NOMO-1 (cell line): Measurements from ENCODE around the gene SMG9.

Source experiments
- DNase-seq, 2 experiments: peaks; one replicate each; lab custom pipeline; 2025; ENCODE audit not compliant: unreplicated experiment in 2 of 2; lab: John Stamatoyannopoulos, UW

SMG9 gene

GRCh38 chr19:43760941-43761340, 6.2 kb upstream of the SMG9 start:
- DNase-seq, result no peak

GRCh38 chr19:43759515-43759914, 4.8 kb upstream of the SMG9 start:
- DNase-seq, result no peak

DNA sequence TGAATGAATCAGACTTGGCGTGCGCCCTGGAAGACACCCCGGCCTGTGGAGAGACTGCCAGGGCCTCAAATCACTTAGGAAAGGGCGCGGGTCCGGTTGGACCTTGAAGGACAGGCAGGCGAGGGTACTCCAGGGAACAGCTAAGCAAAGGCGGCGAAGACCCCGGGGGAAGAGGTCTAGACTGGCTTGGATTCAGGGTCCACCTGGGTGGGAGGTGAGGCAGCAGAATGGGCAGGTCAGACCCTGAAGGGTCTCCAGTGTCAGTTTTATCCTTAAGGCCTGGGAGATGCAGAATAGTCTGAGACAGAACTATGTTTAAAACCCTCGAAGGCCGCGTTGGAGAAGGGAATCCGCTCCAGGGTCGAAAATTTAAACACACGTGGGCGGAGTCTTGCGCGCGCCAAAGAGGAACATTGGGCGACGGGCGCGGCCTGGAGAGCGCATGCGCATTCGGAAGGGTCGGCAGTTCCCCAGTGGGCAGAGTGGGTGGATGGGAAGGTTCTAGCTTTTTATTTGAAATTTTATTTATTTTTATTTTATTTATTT, 567 bp upstream of the SMG9 start:
- DNase-seq, result peak; percentile 78 to 86

GRCh38 chr19:43754253-43754502, 584 bp downstream of the SMG9 start:
- no peak for DNase-seq

GRCh38 chr19:43752287-43752875, 2.4 kb downstream of the SMG9 start:
- no peak for DNase-seq

GRCh38 chr19:43751466-43752220, 3.1 kb downstream of the SMG9 start:
- no peak for DNase-seq

GRCh38 chr19:43749898-43750297, 4.9 kb downstream of the SMG9 start:
- no peak for DNase-seq

- no peak for DNase-seq
Observed at GRCh38 chr19:43749152-43749551, 5.6 kb downstream of the SMG9 start.

GRCh38 chr19:43748685-43749084, 6.1 kb downstream of the SMG9 start:
- no peak for DNase-seq

DNA sequence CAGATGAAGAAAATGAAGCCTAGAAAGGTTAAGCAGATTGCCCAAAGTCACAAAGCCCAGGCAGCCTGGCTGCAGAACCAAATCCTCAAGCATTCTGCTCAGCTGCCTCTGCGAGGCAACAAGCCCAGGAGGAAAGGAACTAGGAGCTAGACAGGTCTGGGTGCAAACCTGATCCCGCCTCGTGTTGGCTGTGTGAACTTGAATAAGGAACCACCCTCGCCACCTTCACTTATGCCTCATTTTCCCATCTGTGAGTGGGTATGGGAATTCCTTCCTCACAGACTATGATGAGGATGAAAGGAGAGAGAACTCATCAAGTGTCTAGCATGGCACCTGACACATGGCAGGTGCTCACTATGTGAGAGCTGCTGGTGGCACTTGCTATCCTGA, 6.6 kb downstream of the SMG9 start:
- DNase-seq, result no peak

DNA sequence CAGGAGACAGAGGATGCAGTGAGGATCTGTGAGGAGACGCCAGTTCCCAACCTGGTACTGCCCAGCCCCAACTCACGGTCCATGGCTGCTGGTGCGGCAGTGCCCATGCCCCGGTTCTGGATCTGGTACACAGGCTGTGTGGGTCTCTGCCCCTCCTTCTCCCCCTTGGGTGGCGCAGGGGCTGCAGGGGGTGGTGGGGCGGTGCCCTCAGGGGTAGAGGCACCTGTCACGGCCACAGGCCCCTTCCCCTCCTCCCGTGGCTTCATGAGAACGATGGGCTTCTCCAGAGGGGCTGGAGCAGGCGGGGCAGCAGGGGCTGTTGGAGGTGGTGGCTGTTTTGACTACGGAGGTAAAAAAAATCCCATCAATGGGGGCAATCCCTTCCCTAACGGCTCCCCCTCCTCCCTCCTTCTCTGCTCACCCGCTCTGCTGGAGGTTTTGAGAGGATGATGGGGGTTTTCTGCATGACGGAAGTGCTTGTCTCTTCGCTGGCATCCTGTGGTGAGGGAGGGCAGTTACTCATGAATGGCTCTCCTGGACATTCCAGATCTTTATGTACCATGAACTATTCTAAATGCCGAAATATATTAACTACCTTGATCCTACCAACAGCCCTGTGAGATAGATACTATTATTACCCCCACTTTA, 7.1 kb downstream of the SMG9 start:
- DNase-seq, result no peak

DNA sequence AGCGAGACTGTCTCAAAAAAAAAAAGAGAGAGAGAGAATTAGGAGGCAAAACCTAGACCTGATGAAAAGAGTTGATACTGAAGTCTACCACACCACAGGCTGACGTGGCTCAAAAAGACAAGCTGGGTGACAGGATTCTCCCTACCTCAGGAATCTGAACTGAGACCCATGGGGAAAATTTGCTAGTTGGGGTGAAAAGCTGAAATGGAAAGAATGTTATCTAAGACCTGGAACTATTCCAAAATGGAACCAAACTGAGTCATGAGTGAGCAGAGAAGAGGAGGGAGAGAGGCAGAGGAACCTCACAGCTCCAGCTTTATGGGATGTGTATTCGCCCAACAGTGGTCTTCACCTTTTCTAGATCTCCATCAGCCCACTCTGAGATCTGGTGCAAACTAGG, 11.7 kb downstream of the SMG9 start:
- DNase-seq, result no peak

DNA sequence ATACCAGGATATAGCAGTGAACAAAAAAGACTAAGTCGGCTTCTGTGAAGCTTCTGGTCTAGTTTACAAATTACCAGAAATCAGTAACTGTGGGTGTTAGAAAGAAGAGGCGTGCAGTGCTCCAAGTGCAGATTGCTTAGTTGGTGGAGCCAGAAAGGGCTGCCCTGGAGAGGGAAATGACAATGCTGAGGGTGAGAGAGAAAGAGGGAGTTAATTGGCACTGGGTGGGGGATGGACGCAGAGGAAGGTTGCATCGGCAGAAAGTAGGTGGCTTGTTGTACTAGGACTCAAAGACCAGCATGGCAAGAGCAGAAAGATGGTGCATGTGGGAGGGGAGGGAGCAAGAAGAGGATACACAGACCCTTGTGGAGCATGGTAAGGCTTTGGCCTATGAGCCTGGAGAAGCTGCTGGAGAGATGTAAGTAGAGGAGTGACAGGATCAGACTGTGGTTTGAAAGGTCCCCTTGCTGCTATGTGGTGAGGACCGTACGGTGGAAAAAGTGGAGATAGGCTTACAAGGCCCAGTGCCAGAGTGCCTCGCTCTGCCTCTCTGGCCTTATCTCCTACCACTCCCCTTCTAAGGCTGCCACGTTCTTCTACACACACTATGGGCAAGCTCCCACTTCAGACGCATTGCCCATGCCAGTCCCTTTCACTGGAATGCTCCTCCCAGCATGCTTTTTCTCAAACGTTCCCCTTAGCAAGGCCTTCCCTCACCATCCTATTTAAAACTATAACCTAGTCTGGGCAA, 13.5 kb downstream of the SMG9 start:
- no peak for DNase-seq

- no peak for DNase-seq
Observed at GRCh38 chr19:43739439-43740235, 15.1 kb downstream of the SMG9 start.

- no peak for DNase-seq
Observed at GRCh38 chr19:43738780-43739211, 16.0 kb downstream of the SMG9 start.

DNA sequence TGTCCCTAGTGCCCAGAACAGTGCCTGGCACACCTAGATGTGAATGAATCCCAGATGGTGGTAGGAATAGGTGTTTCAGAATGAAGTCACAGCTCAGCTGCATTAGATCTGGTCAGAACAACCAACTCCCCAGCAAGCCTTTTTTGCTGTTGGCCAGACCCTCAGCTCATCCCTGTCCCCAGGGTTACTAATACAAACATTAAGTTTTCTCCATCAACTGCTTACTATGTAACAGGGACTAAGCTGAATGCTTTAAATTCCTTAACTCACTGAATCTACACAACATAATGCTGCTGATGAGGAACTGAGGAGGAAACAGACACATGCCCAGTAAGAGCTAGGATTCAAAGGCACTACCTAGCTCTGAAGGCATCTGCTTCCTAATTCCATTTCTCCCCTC, 18.8 kb downstream of the SMG9 start:
- no peak for DNase-seq

DNA sequence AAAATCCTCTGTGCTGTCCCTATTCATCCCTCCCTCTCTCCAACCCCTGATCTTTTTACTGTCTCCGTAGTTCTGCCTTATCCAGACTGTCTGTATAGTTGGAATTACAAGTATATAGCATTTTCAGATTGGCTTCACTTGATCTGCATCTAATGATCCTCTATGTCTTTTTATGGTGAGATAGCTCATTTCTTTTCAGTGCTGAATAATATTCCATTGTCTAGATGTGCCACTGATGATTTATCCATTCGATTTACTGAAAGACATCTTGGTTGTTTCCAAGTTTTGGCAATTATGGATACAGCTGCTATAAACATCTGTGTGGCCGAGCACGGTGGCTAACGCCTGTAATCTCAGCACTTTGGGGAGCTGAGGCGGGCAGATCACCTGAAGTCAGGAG, 19.7 kb downstream of the SMG9 start:
- no peak for DNase-seq

DNA sequence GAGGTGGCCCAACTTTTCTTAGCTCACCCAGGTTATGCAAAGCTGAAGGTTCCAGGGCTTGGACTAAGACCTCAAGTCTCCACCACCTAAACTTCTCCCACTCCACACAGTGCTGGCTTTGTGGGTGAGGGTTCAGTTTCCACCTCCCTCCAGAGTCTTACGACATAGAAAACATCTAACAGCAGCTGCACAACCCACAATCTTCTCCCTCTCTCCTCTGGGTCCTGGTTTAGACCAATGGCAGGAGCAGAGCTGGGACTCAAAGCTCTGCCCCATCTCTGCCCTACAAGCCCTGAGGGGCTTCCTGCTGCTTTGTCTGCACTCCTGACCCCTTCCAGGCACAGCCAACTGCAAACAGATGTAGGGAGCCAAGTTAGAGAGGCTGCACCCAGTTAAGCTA, 22.9 kb downstream of the SMG9 start:
- DNase-seq, result peak; percentile 20 to 22

GRCh38 chr19:43731346-43731745, 23.4 kb downstream of the SMG9 start:
- DNase-seq, result no peak

- no peak for DNase-seq
Observed at GRCh38 chr19:43729919-43730318, 24.8 kb downstream of the SMG9 start.

- no peak for DNase-seq
Observed at GRCh38 chr19:43727593-43727853, 27.2 kb downstream of the SMG9 start.
